PC-9 (cell line): Measurements from ENCODE around the gene CA4. TPM values are rescaled to one million over a fixed set of nuclear protein-coding genes. Genes with fewer than 3 reads are reported as not detected.

Experiments
- BruUV-seq: library from RNA; stranded (reverse); fragments of 400-500 nt; replicated peaks from 2 replicates; lab custom pipeline; 2021; lab: Mats Ljungman, UMichigan
- CTCF ChIA-PET: fragments of 300-600 bp; sonication (Branson Sonifier 250); formaldehyde crosslinking; loops from one replicate; lab custom pipeline; 2022; ENCODE audit warnings: antibody characterized with exemption; lab: Charles Lee
- POLR2A ChIA-PET: fragments of 300-600 bp; sonication (Branson Sonifier 250); formaldehyde crosslinking; loops from one replicate; lab custom pipeline; 2022; ENCODE audit warnings: antibody characterized with exemption; ENCODE audit not compliant: unreplicated experiment; lab: Charles Lee
- DNase-seq, 2 experiments: peaks; one replicate each; pipeline versions ENCODE4 v3.0.0 to v3.0.0-alpha.2; 2015 to 2022; ENCODE audit warnings: mixed read lengths in 1 of 2
- H2AFZ ChIP-seq: fragments of 200-600 bp; sonication (generic); 2 replicates; pipeline ENCODE4 v1.8.1; 2017; ENCODE audit warnings: antibody characterized with exemption
- H3F3A ChIP-seq: fragments of 200-600 bp; sonication (generic); 2 replicates; pipeline ENCODE4 v1.8.1; 2017; ENCODE audit warnings: antibody characterized with exemption, mild to moderate bottlenecking, low read depth; ENCODE audit not compliant: insufficient read depth
- H3K27ac ChIP-seq: fragments of 200-600 bp; sonication (generic); 2 replicates; pipeline ENCODE4 v1.6.1; 2016; ENCODE audit warnings: mixed run types
- H3K27me3 ChIP-seq: fragments of 200-600 bp; sonication (generic); 2 replicates; pipeline ENCODE4 v1.6.1; 2016; ENCODE audit warnings: low read depth, mixed run types; ENCODE audit not compliant: insufficient read depth
- H3K36me3 ChIP-seq: fragments of 200-600 bp; sonication (generic); 2 replicates; pipeline ENCODE4 v1.6.1; 2016; ENCODE audit warnings: low read depth, mixed run types
- H3K4me1 ChIP-seq: fragments of 200-600 bp; sonication (generic); replicated peaks from 2 replicates; pipeline ENCODE4 v1.6.1; 2016; ENCODE audit warnings: mixed run types; ENCODE audit not compliant: insufficient read depth
- H3K4me2 ChIP-seq: fragments of 200-600 bp; sonication (generic); 2 replicates; pipeline ENCODE4 v1.6.1; 2017; ENCODE audit warnings: mixed run types
- H3K4me3 ChIP-seq: fragments of 200-600 bp; sonication (generic); 2 replicates; pipeline ENCODE4 v1.6.1; 2016; ENCODE audit warnings: mixed run types
- H3K79me2 ChIP-seq: fragments of 200-600 bp; sonication (generic); 2 replicates; pipeline ENCODE4 v1.6.1; 2017; ENCODE audit warnings: low read depth, mixed run types
- H3K9me2 ChIP-seq: fragments of 200-600 bp; sonication (generic); 2 replicates; pipeline ENCODE4 v1.8.1; 2017; ENCODE audit warnings: mild to moderate bottlenecking; ENCODE audit not compliant: insufficient read depth
- H3K9me3 ChIP-seq: fragments of 200-600 bp; sonication (generic); 2 replicates; pipeline ENCODE4 v1.8.1; 2016; ENCODE audit warnings: low read depth; ENCODE audit not compliant: insufficient read depth
- H4K20me1 ChIP-seq: fragments of 200-600 bp; sonication (generic); 2 replicates; pipeline ENCODE4 v1.8.1; 2017; ENCODE audit not compliant: insufficient read depth
- CTCF ChIP-seq: fragments of 200-600 bp; sonication (generic); conservative IDR thresholded peaks from 2 replicates; pipeline ENCODE4 v1.6.1; 2017; ENCODE audit warnings: mixed run types, antibody characterized with exemption, mild to moderate bottlenecking, moderate library complexity
- EZH2 ChIP-seq: fragments of 200-600 bp; sonication (generic); IDR thresholded peaks from 2 replicates; pipeline ENCODE4 v1.8.0; 2017; ENCODE audit warnings: antibody characterized with exemption, low read depth
- intact Hi-C: fragments of 100-400 bp; cut with micrococcal nuclease; formaldehyde crosslinking; loops from one replicate; pipeline ENCODE4 v1.10.0; 2022; ENCODE audit not compliant: unreplicated experiment
- total RNA-seq: library from RNA; stranded (reverse); gene quantifications from 2 replicates; pipeline ENCODE4 v1.2.3, GENCODE V29; 2021

CA4 gene
- total RNA-seq, 1 experiment from 2014 or later = not detected

- Histone ChIP-seq H3K9me2 (no peaks in the 10 kb centered on the region), H3K4me2 (no peak overlapping the region), H3K79me2 (no peaks in the 10 kb centered on the region), H3F3A (no peaks in the 10 kb centered on the region; the same call in 1 of the 2 replicates), H3K9me3 (no peaks in the 10 kb centered on the region), H4K20me1 (no peaks in the 10 kb centered on the region), H2AFZ (no peak overlapping the region), H3K4me1 (peaks cover 8% of the 10 kb centered on the region; the same call in 1 of the 2 replicates), H3K27me3 (no peaks in the 10 kb centered on the region), H3K4me3 (no peak overlapping the region), H3K36me3 (no peaks in the 10 kb centered on the region), H3K27ac (no peak overlapping the region)
- TF ChIP-seq EZH2 = no peak
- no peak for TF ChIP-seq CTCF
- no TSS peak for BruUV-seq
- ChIA-PET POLR2A (no interaction called here), CTCF (no interaction called here)
- intact Hi-C loops = no loop called here
- no peak for DNase-seq
Measured at GRCh38 chr17:60148373-60148772, 1.4 kb upstream of the CA4 start.

DNA sequence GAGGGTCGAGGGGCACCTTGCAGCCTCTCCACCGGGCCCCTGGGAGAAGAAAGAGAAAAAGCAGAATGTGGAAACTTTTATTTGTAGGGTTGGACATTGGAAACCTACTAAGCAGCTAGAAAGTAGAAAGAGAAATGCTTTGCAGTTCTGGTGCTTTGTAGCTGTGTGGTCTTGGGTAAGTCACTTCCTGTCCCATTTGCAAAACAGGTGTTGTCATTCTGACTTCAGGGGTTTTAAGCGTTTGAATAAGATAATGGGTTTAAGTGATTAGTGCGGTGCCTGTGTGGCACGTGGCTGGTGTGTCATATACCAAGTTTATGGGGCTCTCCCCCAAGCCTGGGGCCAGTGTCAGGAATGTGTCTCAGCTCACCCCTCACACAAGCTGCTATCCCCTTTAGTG lies 1.6 kb downstream of the CA4 start:
- ChIA-PET POLR2A (no interaction called here), CTCF (no interaction called here)
- no peaks in the 10 kb centered on the region for H3K27me3 ChIP-seq

DNA sequence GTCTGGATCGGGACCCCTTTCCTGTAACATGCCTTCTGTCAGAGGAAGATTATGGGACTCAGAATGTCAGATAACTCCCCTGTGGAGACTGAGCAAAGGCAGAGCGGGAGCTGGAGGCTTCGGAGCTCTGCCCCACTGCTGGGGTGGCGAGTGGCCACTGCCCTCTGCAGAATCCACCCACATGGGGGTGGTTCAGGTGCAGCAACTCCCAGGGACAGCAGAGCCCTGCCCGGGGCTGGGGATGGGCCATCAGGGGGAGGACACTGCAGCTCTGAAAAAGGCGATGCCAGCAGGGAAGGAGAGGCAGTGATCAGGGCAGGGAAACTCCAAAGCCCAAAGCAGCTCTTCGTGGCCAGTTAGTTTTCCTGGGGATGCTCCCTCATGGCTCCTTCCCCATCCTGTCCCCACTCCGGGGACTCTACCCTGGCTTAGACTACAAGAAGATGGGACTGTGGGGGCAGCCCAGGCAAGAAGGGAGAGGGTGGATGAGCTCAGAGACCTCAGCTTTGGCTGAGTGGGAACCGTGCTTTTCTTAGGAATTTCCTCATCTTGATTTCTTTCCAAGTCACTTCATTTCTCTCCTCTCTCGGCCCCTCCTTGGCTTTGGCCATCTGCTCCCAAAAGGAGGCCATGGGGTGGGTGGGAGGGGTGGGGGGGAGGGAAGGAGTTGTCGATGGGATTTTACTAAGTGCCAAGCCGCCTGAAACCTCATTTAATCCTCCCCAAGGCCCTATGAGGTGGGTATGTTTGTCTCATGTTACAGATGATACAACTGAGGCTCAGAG lies 4.0 kb downstream of the CA4 start:
- Histone ChIP-seq H3F3A (no peaks in the 10 kb centered on the region; the same call in 1 of the 2 replicates), H4K20me1 (no peaks in the 10 kb centered on the region), H3K4me3 (no peak overlapping the region), H2AFZ (no peak overlapping the region), H3K79me2 (no peaks in the 10 kb centered on the region), H3K27ac (no peak overlapping the region), H3K4me1 (peaks cover 8% of the 10 kb centered on the region; the same call in 1 of the 2 replicates), H3K27me3 (peaks cover 24% of the 10 kb centered on the region), H3K9me2 (no peaks in the 10 kb centered on the region), H3K4me2 (no peak overlapping the region), H3K9me3 (no peaks in the 10 kb centered on the region), H3K36me3 (no peaks in the 10 kb centered on the region)
- TF ChIP-seq CTCF = no peak
- TF ChIP-seq EZH2 = no peak
- BruUV-seq = no TSS peak
- ChIA-PET POLR2A (no interaction called here), CTCF (interaction anchor here (0.6 kb wide), 1 partner anchor 485 kb away, joined by 11 read pairs; no protein-coding TSS in a partner anchor)
- no peak for DNase-seq
- intact Hi-C loops = no loop called here

More for the DNA sequence above, 1.6 kb downstream of the CA4 start:
- H3K4me3 ChIP-seq = no peak overlapping the region
- H3K27ac ChIP-seq = no peak overlapping the region
- no TSS peak for BruUV-seq
- H3K4me2 ChIP-seq = no peak overlapping the region
- H2AFZ ChIP-seq = no peak overlapping the region
- H4K20me1 ChIP-seq = no peaks in the 10 kb centered on the region
- no peaks in the 10 kb centered on the region for H3K9me3 ChIP-seq
- H3K79me2 ChIP-seq = no peaks in the 10 kb centered on the region
- no peaks in the 10 kb centered on the region for H3K36me3 ChIP-seq
- intact Hi-C loops = no loop called here
- H3F3A ChIP-seq = no peaks in the 10 kb centered on the region; the same call in 1 of the 2 replicates
- H3K4me1 ChIP-seq = peaks cover 8% of the 10 kb centered on the region; the same call in 1 of the 2 replicates
- DNase-seq = no peak
- TF ChIP-seq CTCF = no peak
- TF ChIP-seq EZH2 = no peak
- no peaks in the 10 kb centered on the region for H3K9me2 ChIP-seq
